HG03571 (cell line): ENCODE measurements around the gene MC1R.
"Not testable (repeated sequence)": the region's sequence is repeated elsewhere in the genome, so short reads cannot be mapped to it uniquely, and the experiment has no call there.

ENCODE experiments used
- ATAC-seq: cut with Tn5 transposase; IDR thresholded peaks from one replicate; pipeline ENCODE4 v1.9.1; 2021; ENCODE audit not compliant: unreplicated experiment

The MC1R gene

DNA sequence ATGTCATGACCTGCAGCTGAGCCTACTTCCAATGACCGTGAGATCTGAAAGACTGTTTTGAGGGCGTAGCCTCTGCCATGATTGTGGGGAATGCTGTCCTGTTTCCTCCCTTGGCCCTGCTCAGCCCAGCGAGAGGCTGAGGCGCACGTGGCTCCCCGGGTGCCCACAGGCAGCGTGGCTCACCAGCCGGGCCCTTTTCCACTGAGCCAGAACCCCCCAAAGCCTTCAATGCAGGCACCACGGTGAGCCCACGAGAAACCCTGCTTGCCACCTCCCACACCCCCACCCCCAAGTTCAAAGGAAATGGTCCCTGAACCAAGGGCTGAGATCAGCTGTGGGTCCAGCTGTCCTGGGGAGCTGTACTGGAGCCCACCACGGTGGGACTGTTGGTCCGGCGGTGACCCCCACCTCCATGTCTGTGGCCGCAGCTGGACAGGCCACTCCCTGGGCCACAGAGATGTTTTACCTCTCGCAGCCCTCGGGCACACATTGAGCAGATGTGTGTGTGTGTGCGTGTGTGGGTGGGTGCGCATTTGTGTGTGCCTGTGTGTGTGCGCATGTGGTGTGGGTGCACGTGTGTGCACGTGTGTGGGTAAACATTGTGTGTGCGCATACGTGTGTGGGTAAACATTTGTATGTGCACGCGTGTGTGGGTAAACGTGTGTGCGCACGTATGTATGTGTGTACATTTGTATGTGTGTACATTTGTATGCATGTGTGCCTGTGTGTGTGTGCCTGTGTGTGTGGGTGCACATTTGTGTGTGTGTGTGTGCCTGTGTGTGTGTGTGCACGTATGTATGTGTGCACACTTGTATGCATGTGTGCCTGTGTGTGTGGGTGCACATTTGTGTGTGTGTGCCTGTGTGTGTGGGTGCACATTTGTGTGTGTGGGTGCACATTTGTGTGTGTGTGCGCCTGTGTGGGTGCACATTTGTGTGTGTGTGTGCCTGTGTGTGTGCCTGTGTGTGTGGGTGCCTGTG lies 5.0 kb upstream of the MC1R start:
- ATAC-seq: no peak

GRCh38 chr16:89914642-89915285 lies 3.9 kb upstream of the MC1R start:
- not testable (repeated sequence) for ATAC-seq

DNA sequence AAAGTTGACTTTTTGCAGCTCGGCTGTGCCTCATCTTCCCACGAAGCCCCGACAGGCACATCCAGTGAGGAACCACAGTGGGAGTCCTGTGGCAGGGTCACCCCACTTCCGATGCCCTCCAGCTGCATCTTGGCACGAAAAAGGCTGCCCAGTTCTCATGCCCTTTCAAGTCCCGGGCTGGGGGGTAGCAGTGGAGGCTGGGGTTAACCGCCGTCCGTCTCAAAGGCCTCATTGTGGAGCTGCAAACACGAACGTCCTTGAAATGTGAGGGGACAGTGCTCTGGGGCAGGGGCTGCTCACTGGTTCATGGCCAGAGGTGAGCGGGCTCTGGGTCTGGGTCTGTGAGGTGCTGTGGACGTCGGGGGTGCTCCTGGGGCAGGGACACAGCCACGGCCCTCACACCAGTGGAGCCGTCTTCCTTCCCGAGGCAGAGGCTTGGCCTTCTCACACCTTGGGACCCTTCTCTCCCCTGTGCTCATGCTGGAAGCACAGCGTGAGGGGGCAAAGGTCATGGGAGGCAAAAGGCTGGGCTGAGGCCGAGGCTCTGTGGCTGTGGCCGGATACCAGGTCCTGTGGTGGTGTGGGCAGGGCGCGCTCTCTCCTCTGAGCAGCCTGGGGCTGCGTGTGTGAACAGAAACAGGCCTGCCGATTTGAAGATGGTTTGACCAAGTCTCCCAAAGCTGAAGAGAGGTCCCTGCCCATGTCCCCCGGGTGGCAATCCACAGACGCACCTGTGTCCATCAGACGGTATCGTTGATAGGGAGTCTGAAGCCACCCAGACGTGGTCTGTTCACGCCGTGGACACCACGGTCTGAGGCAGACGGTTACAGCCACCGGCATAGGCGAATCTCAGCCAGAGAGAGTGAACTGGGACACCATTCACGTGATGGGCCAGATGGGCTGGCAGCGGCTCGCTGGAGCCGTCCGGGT lies 3.1 kb upstream of the MC1R start:
- ATAC-seq: no peak

DNA sequence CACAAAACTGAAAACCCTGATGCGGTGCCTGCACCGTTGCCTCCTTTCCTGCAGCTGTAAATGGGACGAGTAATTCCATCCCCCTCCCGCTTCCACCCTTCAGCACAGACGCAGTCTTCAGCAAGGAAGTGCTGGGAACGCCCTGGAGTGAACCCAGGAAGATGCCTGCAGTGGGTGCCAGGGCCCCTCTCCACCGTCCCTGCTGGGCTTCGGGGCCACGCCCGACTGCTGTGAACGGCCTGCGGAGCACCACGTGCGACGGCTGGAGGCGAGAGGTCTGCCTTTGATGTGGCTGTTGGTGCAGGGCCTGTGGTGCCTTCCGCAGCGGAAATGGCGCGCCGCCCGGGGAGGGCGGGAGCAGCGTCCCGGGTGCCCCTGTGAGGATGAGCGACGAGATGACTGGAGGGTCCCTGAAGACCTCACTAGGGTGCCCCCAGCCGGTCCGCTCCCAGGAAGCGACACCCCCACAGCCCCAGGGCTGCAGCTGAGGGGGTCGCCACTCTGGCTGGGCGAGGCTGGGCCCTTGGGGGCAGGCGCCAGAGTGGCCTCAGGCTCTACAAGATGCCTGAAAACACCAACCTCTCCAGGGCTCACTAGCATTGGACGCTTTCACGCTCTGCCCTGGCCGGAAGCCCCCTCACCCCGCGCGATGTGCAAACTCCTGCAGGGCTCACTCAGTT lies 749 bp upstream of the MC1R start:
- ATAC-seq: peak; percentile 72

DNA sequence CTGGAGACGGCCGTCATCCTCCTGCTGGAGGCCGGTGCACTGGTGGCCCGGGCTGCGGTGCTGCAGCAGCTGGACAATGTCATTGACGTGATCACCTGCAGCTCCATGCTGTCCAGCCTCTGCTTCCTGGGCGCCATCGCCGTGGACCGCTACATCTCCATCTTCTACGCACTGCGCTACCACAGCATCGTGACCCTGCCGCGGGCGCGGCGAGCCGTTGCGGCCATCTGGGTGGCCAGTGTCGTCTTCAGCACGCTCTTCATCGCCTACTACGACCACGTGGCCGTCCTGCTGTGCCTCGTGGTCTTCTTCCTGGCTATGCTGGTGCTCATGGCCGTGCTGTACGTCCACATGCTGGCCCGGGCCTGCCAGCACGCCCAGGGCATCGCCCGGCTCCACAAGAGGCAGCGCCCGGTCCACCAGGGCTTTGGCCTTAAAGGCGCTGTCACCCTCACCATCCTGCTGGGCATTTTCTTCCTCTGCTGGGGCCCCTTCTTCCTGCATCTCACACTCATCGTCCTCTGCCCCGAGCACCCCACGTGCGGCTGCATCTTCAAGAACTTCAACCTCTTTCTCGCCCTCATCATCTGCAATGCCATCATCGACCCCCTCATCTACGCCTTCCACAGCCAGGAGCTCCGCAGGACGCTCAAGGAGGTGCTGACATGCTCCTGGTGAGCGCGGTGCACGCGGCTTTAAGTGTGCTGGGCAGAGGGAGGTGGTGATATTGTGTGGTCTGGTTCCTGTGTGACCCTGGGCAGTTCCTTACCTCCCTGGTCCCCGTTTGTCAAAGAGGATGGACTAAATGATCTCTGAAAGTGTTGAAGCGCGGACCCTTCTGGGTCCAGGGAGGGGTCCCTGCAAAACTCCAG lies 1.1 kb downstream of the MC1R start:
- no peak for ATAC-seq

- no peak for ATAC-seq
These were observed 2.1 kb downstream of the MC1R start for GRCh38 chr16:89920723-89921122.

GRCh38 chr16:89921131-89921701 lies 2.6 kb downstream of the MC1R start:
- ATAC-seq: no peak

- ATAC-seq: no peak
These were observed 3.2 kb downstream of the MC1R start for GRCh38 chr16:89921702-89922476.

DNA sequence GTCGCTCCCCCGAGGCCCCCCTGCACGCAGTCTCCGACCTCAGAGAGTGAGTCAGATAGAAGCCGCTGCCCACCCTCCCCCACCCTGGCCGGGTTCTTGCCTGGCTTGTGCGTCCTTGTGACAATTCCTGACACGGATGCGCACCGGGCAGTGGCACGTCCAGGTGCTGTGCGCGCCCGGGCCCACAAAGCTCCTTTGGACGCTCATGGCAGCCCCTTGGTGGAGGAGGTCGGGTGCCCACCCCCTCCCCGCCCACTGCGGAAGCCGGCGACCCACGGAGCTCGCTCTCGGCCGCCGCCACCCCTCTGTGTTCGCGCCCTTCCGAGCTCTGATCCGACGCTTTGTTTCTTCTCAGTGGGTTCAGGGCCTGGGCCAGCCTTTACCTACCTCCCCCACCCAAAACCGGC lies 3.8 kb downstream of the MC1R start:
- ATAC-seq: no peak

DNA sequence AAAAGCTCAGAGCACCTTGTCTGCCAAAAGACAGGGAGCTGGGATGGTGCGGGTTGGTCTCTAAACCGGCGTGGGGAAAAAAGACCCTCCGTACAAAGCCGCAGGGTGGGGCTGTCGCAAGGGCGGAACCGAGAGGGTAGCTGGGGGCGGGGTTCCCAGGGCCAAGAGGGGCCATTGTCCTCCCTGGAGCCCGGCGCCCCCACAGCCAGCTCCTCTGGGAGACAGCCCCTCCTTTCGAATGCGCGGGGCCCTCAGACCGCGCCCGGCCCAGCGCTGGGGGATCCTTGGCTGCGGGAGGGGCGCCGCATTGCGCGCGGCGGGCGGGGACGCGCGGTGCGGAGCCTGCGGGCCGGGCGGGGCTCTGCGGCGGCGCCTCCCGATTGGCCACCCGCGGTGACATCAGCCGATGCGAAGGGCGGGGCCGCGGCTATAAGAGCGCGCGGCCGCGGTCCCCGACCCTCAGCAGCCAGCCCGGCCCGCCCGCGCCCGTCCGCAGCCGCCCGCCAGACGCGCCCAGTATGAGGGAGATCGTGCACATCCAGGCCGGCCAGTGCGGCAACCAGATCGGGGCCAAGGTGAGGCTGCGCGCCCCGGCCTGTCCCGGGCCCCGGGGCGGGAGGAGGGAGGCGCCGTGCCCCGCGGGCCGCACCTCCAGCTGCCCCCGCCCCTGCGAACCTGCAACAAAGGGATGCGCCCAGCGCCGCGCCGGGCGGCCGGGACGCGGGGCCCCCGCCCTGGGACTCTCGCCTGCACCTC lies 4.4 kb downstream of the MC1R start, which contains the start of gene TUBB3:
Gene TUBB3, plus strand, starts transcription at position 459 of the 756 bp plus-strand sequence. Its CDS starts 60 bp downstream, at position 519.
- no peak for ATAC-seq

DNA sequence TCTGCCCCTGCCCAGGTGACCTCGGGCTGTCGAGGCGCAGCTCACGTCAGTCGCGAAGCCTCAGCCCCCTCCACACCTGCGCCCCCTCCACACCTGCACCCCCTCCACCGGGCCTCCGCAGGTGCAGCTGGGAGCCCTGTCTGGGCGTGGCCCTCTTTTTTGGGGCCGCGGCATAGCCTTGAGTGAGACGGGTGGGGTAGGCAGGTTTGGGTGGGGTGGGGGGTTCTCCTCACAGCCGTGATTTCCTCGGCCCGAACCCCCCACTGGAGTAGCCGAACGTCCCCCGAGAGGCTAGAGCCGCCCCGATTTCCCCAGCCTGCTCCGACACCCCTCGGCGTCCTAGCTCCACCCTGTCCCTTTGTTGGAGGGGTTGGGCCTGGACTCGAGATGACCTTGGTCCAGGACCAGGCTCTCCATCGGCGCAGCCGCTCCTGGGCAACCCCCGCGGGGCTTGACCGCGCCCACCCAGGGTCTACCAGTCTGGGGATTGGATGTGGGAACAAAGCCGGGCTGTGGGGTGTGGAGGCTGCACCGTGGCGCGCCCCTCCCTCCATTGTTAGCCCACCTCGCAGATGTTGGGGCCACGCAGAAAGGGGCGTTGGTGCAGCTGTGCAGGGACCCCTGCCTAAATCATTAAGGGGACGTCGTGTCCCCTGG lies 5.1 kb downstream of the MC1R start:
- no peak for ATAC-seq

GRCh38 chr16:89924297-89924924 lies 5.7 kb downstream of the MC1R start:
- no peak for ATAC-seq

- ATAC-seq: no peak
These were observed 6.3 kb downstream of the MC1R start for GRCh38 chr16:89924925-89925307.

GRCh38 chr16:89925596-89926079 lies 7.0 kb downstream of the MC1R start:
- ATAC-seq: no peak

DNA sequence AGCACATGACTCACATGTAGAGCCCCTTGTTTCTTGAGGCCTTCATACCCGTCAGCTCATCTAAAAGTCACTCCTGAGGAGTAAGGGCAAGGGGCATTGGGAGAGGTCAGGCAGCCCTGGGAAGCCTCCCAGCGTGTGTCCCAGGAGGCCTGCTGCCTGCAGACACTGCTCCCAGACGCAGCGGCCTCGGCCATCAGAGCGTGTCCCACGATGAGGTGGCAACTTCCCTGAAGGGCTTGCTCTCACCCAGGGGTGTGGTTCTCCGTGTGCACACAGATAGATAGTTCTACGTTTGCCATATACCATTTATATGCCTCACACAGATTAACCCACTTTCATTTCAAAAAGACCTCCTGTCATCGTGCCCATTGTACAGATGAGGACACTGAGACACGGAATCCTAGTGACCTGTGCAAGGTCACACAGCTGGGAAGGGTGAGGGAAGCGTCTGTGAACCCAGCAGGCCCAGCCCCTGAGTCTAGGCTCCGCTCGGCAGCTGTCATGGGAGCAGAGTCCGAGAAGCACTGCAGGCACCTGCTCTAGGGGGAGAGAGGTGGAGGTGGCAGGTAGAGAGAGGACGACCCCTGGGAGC lies 12.7 kb downstream of the MC1R start:
- ATAC-seq: no peak

- ATAC-seq: no peak
These were observed 13.3 kb downstream of the MC1R start for GRCh38 chr16:89931964-89932363.
